IMR-90 (cell line): Measurements from ENCODE around the gene PBX3.

Source experiments
- BHLHE40 ChIP-seq: fragments of 150-350 bp; IDR thresholded peaks from 2 replicates; pipeline ENCODE4 v1.6.1; 2016; ENCODE audit warnings: mild to moderate bottlenecking, low read depth, low read length
- CEBPB ChIP-seq: IDR thresholded peaks from 2 replicates; pipeline ENCODE4 v1.6.1; 2012; ENCODE audit warnings: low read depth, low read length, improper control_type of control experiment
- CTCF ChIP-seq: conservative IDR thresholded peaks from 2 replicates; pipeline ENCODE4 v1.5.1; 2012; ENCODE audit warnings: mild to moderate bottlenecking, low read depth, low read length, improper control_type of control experiment
- ELK1 ChIP-seq: fragments of 150-350 bp; IDR thresholded peaks from 2 replicates; pipeline ENCODE4 v1.6.1; 2016; ENCODE audit warnings: low read depth, mild to moderate bottlenecking, low read length, moderate library complexity, borderline replicate concordance
- FOS ChIP-seq: fragments of 150-350 bp; IDR thresholded peaks from 2 replicates; pipeline ENCODE4 v1.6.1; 2016; ENCODE audit warnings: low read depth, low read length
- MAZ ChIP-seq: IDR thresholded peaks from 2 replicates; pipeline ENCODE4 v1.6.1; 2012; ENCODE audit warnings: low read depth, mild to moderate bottlenecking, low read length, improper control_type of control experiment, moderate library complexity, borderline replicate concordance
- MXI1 ChIP-seq: IDR thresholded peaks from 2 replicates; pipeline ENCODE4 v1.6.1; 2012; ENCODE audit warnings: low read depth, mild to moderate bottlenecking, low read length, moderate library complexity, borderline replicate concordance
- NFE2L2 ChIP-seq: fragments of 150-350 bp; IDR thresholded peaks from 2 replicates; pipeline ENCODE4 v1.6.1; 2016; ENCODE audit warnings: low read depth, mild to moderate bottlenecking, low read length
- POLR2A ChIP-seq: IDR thresholded peaks from 2 replicates; pipeline ENCODE4 v1.6.1; 2012; ENCODE audit warnings: mild to moderate bottlenecking, low read depth, low read length
- RAD21 ChIP-seq: IDR thresholded peaks from 2 replicates; pipeline ENCODE4 v1.6.1; 2012; ENCODE audit warnings: low read length, improper control_type of control experiment
- RCOR1 ChIP-seq: IDR thresholded peaks from 2 replicates; pipeline ENCODE4 v1.6.1; 2012; ENCODE audit warnings: mild to moderate bottlenecking, low read length, improper control_type of control experiment; ENCODE audit not compliant: insufficient replicate concordance
- RFX5 ChIP-seq: IDR thresholded peaks from 2 replicates; pipeline ENCODE4 v1.8.0; 2012; ENCODE audit warnings: low read depth, mild to moderate bottlenecking, low read length, moderate library complexity
- SMC3 ChIP-seq: fragments of 150-350 bp; IDR thresholded peaks from 2 replicates; pipeline ENCODE4 v1.6.1; 2016; ENCODE audit warnings: low read depth, mild to moderate bottlenecking, antibody characterized with exemption, low read length, moderate library complexity
- USF2 ChIP-seq: fragments of 150-350 bp; IDR thresholded peaks from 2 replicates; pipeline ENCODE4 v1.6.1; 2017; ENCODE audit warnings: mild to moderate bottlenecking, antibody characterized with exemption, low read length, low read depth

GRCh38 chr9:125889476-125890419 lies 142.6 kb downstream of the PBX3 start:
- no peak for TF ChIP-seq CTCF
- no peak for TF ChIP-seq CEBPB
- no peak for TF ChIP-seq MXI1
- no peak for TF ChIP-seq RCOR1
- no peak for TF ChIP-seq SMC3
- no peak for TF ChIP-seq RFX5
- TF ChIP-seq MAZ, result peak; percentile 35; the same call in 1 of the 2 replicates
- no peak for TF ChIP-seq POLR2A
- no peak for TF ChIP-seq FOS
- TF ChIP-seq USF2, result no peak
- no peak for TF ChIP-seq RAD21
- TF ChIP-seq BHLHE40, result no peak
- TF ChIP-seq ELK1, result no peak
- no peak for TF ChIP-seq NFE2L2
